K562 (cell line): ENCODE data around the gene ANKRD13B.
A peak's percentile ranks its signal among the peaks of the same experiment; 100 is the strongest.

ENCODE experiments used
- ATF7 ChIP-seq: fragments of 450-650 bp; IDR thresholded peaks from 2 replicates; pipeline ENCODE4 v1.7.1; 2014; ENCODE audit warnings: mild to moderate bottlenecking, moderate library complexity
- FOXJ3 ChIP-seq: sonication (generic); formaldehyde crosslinking; IDR thresholded peaks from 2 replicates; pipeline ENCODE4 v1.4.0; 2020; ENCODE audit warnings: mild to moderate bottlenecking, missing genetic modification reagents
- IRF2 ChIP-seq: sonication (generic); formaldehyde crosslinking; IDR thresholded peaks from 2 replicates; pipeline ENCODE4 v1.8.1; 2022; ENCODE audit warnings: mild to moderate bottlenecking, missing genetic modification reagents
- YY1 ChIP-seq, 3 experiments: IDR thresholded peaks; 2 replicates each; pipeline ENCODE4 v1.6.1; 2011; ENCODE audit warnings: low read length in 2 of 3, mild to moderate bottlenecking in 2 of 3, moderate library complexity in 2 of 3, borderline replicate concordance in 1 of 3, control low read depth in 1 of 3, low read depth in 1 of 3; ENCODE audit not compliant: insufficient read depth in 3 of 3, insufficient replicate concordance in 2 of 3, control insufficient read depth in 1 of 3, insufficient read length in 1 of 3; ENCODE audit errors: extremely low read depth in 1 of 3
- TF ChIP-seq, protein P1 (sequence below), 2 experiments: fragments of 450-650 bp in 1 of 2; sonication (generic) in 1 of 2; formaldehyde crosslinking in 1 of 2; IDR thresholded peaks in 1 of 2; conservative IDR thresholded peaks in 1 of 2; 2 replicates each; pipeline versions ENCODE4 v1.6.1 to v1.8.1; 2016 to 2023; ENCODE audit warnings: mild to moderate bottlenecking in 2 of 2, moderate library complexity in 2 of 2, inconsistent platforms in 1 of 2, missing genetic modification reagents in 1 of 2
- TF ChIP-seq, protein P2 (sequence below), 3 experiments: IDR thresholded peaks in 2 of 3; conservative IDR thresholded peaks in 1 of 3; 2 replicates each; pipeline ENCODE4 v1.5.1; 2011 to 2012; ENCODE audit warnings: low read length in 3 of 3, mild to moderate bottlenecking in 3 of 3, control low read depth in 2 of 3, improper control_type of control experiment in 1 of 3, inconsistent platforms in 1 of 3, low read depth in 1 of 3, mixed read lengths in 1 of 3, moderate library complexity in 1 of 3; ENCODE audit not compliant: insufficient read depth in 2 of 3

DNA sequence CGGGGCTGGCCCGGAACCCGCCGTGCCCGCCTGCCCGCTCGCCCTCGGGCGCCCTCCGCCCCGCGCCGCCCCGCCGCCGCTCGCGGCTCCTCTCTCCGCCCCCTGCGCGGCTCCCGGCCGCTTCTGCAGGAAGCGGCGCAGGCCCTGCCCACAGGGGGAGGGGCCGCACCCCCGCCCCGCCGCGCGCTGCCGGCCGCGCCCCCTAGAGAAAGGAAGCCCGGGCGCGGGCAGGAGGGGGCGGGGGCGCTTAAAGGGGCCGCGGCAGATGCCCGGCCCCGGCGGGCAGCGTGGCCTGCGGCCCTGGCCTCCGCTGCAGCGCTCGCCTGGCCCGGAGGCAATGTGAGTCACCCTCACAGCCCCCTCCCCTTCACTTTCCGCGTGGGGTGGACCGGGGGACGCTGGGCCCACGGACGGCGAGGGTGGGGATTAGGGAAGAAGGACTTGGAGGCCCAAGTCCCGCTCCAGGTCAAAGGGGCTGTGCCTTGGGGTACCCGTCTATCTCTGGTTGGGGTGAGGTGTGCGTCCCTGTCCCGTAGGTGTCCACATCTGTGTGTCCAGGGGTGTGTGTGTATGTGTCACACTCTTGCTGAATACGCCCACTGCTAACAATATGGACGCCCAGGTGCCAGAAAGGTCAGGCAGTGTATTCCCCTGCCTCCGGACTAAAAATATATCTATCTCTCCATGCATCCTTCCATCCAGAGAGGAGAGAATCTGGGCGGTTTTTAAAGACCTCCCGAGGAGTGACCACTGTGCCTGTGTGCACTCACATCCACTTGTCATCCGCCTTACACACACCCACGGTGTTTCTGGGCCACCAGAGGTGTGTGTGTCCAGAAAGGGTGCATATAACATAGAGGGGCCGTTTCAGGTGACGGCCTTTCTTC is 3.2 kb upstream of the ANKRD13B start, which contains the start of gene GIT1:
- no peak for TF ChIP-seq FOXJ3 (CRISPR knock-in tag)
- peak; percentile 39; the same call in 1 of the 2 replicates for TF ChIP-seq ATF7
- TF ChIP-seq, protein P1, sequence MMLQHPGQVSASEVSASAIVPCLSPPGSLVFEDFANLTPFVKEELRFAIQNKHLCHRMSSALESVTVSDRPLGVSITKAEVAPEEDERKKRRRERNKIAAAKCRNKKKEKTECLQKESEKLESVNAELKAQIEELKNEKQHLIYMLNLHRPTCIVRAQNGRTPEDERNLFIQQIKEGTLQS (IDR thresholded peaks at IDR 0.05): no peak
- TF ChIP-seq, protein P1 (CRISPR knock-in tag; conservative IDR thresholded peaks at IDR 0.05): no peak
- TF ChIP-seq, protein P2, sequence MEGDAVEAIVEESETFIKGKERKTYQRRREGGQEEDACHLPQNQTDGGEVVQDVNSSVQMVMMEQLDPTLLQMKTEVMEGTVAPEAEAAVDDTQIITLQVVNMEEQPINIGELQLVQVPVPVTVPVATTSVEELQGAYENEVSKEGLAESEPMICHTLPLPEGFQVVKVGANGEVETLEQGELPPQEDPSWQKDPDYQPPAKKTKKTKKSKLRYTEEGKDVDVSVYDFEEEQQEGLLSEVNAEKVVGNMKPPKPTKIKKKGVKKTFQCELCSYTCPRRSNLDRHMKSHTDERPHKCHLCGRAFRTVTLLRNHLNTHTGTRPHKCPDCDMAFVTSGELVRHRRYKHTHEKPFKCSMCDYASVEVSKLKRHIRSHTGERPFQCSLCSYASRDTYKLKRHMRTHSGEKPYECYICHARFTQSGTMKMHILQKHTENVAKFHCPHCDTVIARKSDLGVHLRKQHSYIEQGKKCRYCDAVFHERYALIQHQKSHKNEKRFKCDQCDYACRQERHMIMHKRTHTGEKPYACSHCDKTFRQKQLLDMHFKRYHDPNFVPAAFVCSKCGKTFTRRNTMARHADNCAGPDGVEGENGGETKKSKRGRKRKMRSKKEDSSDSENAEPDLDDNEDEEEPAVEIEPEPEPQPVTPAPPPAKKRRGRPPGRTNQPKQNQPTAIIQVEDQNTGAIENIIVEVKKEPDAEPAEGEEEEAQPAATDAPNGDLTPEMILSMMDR (IDR thresholded peaks at IDR 0.05 in 2 of 3, conservative IDR thresholded peaks at IDR 0.05 in 1 of 3; ENCODE audit: insufficient read depth in 2 of 3, low read depth in 1 of 3, low read length in 3 of 3): 0 out of 6 replicates have a peak, but pooled peaks of 1 of the 3 experiments have one; percentile 10
- TF ChIP-seq YY1 (IDR thresholded peaks at IDR 0.05; ENCODE audit: borderline replicate concordance in 1 of 3, control insufficient read depth in 1 of 3, extremely low read depth in 1 of 3, insufficient read depth in 3 of 3, insufficient read length in 1 of 3, insufficient replicate concordance in 2 of 3, low read depth in 1 of 3, low read length in 2 of 3): peak in 1 of 3 experiments; percentile 57
- no peak for TF ChIP-seq IRF2 (CRISPR knock-in tag)
